Peyer's patch (tissue), 4 donors: ENCODE measurements around the gene FAM83E. TPM values are rescaled to one million over a fixed set of nuclear protein-coding genes. Genes with fewer than 3 reads are reported as not detected.

Source experiments
- DNase-seq, 3 donors: peaks; one replicate each; pipeline ENCODE4 v3.0.0-alpha.2; 2017 to 2019
- H3K27ac ChIP-seq, 4 donors: fragments of 200-600 bp; sonication (generic); one replicate each; pipeline ENCODE4 v1.5.1; 2016 to 2019
- H3K27me3 ChIP-seq, 2 donors: fragments of 200-600 bp; sonication (generic); one replicate each; pipeline ENCODE4 v1.5.1; 2019
- H3K36me3 ChIP-seq, 3 donors: fragments of 200-600 bp; sonication (generic); one replicate each; pipeline ENCODE4 v1.5.1; 2016 to 2019
- H3K4me1 ChIP-seq, 4 donors: fragments of 200-600 bp; sonication (generic); one replicate each; pipeline ENCODE4 v1.5.1; 2016 to 2019
- H3K4me3 ChIP-seq, 4 donors: fragments of 200-600 bp; sonication (generic); 1 replicate in 3 of 4; 2 replicates in 1 of 4; pipeline ENCODE4 v1.5.1; 2016 to 2019; ENCODE audit warnings: mild to moderate bottlenecking in 1 of 4
- H3K9me3 ChIP-seq, 4 donors: fragments of 200-600 bp; sonication (generic); one replicate each; pipeline ENCODE4 v1.5.1; 2016 to 2019; ENCODE audit warnings: mild to moderate bottlenecking in 1 of 4
- POLR2A ChIP-seq, 2 donors: fragments of 450-650 bp; IDR thresholded peaks; one replicate each; pipeline ENCODE4 v1.5.1; 2017; ENCODE audit warnings: antibody characterized with exemption in 2 of 2, mild to moderate bottlenecking in 2 of 2, moderate library complexity in 2 of 2
- total RNA-seq, 4 donors: library from RNA; depleted of rRNA; stranded (reverse); fragments of >200 nt; gene quantifications; one replicate each; pipeline ENCODE4 v1.1.0, GENCODE V29; 2016
- TF ChIP-seq, protein P1 (sequence below), 6 experiments: fragments of 450-650 bp in 4 of 6; fragments of 200-600 bp in 2 of 6; sonication (generic) in 1 of 6; IDR thresholded peaks; one replicate each; pipeline ENCODE4 v1.5.1; 2017 to 2019; ENCODE audit warnings: antibody characterized with exemption in 6 of 6, mild to moderate bottlenecking in 3 of 6, moderate library complexity in 1 of 6

FAM83E gene
- total RNA-seq, 4 donors from 2014 or later = 58.6 to 203 (median 130) TPM

DNA sequence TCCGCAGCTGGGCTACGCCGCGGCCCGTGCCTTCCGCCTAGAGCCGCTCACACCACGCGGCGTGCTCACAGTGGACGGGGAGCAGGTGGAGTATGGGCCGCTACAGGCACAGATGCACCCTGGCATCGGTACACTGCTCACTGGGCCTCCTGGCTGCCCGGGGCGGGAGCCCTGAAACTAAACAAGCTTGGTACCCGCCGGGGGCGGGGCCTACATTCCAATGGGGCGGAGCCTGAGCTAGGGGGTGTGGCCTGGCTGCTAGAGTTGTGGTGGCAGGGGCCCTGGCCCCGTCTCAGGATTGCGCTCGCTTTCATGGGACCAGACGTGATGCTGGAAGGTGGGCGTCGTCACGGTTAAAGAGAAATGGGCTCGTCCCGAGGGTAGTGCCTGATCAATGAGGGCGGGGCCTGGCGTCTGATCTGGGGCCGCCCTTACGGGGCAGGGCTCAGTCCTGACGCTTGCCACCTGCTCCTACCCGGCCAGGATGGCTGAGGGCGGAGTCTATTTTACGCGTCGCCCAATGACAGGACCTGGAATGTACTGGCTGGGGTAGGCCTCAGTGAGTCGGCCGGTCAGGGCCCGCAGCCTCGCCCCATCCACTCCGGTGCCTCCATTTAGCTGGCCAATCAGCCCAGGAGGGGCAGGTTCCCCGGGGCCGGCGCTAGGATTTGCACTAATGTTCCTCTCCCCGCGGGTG, 14.9 kb upstream of the FAM83E start:
- Histone ChIP-seq H3K27ac (peak overlapping the region; percentile 55 to 91 (median 76)), H3K36me3 (peaks cover 0 to 30% (median 0%) of the 10 kb centered on the region in 3 donors), H3K4me3 (peak overlapping the region in 2 of 4 donors; percentile 15 to 23), H3K4me1 (peaks cover 3 to 84% (median 15%) of the 10 kb centered on the region in 4 donors), H3K27me3 (no peaks in the 10 kb centered on the region), H3K9me3 (no peaks in the 10 kb centered on the region)
- TF ChIP-seq, protein P1, sequence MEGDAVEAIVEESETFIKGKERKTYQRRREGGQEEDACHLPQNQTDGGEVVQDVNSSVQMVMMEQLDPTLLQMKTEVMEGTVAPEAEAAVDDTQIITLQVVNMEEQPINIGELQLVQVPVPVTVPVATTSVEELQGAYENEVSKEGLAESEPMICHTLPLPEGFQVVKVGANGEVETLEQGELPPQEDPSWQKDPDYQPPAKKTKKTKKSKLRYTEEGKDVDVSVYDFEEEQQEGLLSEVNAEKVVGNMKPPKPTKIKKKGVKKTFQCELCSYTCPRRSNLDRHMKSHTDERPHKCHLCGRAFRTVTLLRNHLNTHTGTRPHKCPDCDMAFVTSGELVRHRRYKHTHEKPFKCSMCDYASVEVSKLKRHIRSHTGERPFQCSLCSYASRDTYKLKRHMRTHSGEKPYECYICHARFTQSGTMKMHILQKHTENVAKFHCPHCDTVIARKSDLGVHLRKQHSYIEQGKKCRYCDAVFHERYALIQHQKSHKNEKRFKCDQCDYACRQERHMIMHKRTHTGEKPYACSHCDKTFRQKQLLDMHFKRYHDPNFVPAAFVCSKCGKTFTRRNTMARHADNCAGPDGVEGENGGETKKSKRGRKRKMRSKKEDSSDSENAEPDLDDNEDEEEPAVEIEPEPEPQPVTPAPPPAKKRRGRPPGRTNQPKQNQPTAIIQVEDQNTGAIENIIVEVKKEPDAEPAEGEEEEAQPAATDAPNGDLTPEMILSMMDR (IDR thresholded peaks at IDR 0.05) = no peak
- peak; percentile 38 to 79 for TF ChIP-seq POLR2A (IDR thresholded peaks at IDR 0.05)
- peak in 2 of 3 donors; percentile 93 to 94 for DNase-seq

DNA sequence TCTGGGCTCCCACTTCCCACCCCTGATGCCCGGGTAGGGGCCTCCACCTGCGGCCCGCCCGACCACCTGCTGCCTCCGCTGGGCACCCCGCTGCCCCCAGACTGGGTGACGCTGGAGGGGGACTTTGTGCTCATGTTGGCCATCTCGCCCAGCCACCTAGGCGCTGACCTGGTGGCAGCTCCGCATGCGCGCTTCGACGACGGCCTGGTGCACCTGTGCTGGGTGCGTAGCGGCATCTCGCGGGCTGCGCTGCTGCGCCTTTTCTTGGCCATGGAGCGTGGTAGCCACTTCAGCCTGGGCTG, 14.4 kb upstream of the FAM83E start:
- DNase-seq = no peak
- peaks cover 5 to 86% (median 13%) of the 10 kb centered on the region in 4 donors for H3K4me1 ChIP-seq

GRCh38 chr19:48628486-48629296, 13.8 kb upstream of the FAM83E start:
- peak overlapping the region in 2 of 4 donors; percentile 89 to 91 for H3K27ac ChIP-seq
- no peak overlapping the region for H3K4me3 ChIP-seq
- TF ChIP-seq POLR2A (IDR thresholded peaks at IDR 0.05) = no peak
- peaks cover 0 to 30% (median 0%) of the 10 kb centered on the region in 3 donors for H3K36me3 ChIP-seq
- H3K9me3 ChIP-seq = no peaks in the 10 kb centered on the region
- H3K27me3 ChIP-seq = no peaks in the 10 kb centered on the region
- DNase-seq = no peak
- peaks cover 2 to 82% (median 12%) of the 10 kb centered on the region in 4 donors for H3K4me1 ChIP-seq

More for the DNA sequence above, 14.4 kb upstream of the FAM83E start:
- Histone ChIP-seq H3K4me3 (no peak overlapping the region), H3K9me3 (no peaks in the 10 kb centered on the region), H3K27me3 (no peaks in the 10 kb centered on the region), H3K27ac (peak overlapping the region in 3 of 4 donors; percentile 62 to 91 (median 89)), H3K36me3 (peaks cover 0 to 30% (median 0%) of the 10 kb centered on the region in 3 donors)
- no peak for TF ChIP-seq POLR2A (IDR thresholded peaks at IDR 0.05)
- TF ChIP-seq, protein P1 (IDR thresholded peaks at IDR 0.05) = no peak

DNA sequence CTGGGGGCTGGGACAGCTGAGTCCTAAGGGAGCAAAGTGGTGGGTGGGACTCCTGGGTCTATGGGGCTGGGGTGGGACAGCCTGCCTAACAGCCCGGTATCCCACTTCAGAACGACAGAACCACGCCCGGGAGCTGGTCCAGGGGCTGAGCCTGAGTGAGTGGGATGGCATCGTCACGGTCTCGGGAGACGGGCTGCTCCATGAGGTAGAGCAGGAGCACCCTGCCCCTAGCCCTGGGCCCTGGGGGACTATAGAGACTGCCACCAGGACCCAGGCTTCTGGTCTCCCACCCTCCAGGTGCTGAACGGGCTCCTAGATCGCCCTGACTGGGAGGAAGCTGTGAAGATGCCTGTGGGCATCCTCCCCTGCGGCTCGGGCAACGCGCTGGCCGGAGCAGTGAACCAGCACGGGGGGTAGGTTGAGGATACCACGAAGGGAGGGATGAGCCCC, 13.0 kb upstream of the FAM83E start:
- Histone ChIP-seq H3K36me3 (peaks cover 0 to 30% (median 0%) of the 10 kb centered on the region in 3 donors), H3K27ac (peak overlapping the region in 3 of 4 donors; percentile 87 to 91 (median 88)), H3K4me1 (peaks cover 0 to 82% (median 15%) of the 10 kb centered on the region in 4 donors), H3K27me3 (no peaks in the 10 kb centered on the region), H3K9me3 (no peaks in the 10 kb centered on the region), H3K4me3 (no peak overlapping the region)
- TF ChIP-seq POLR2A (IDR thresholded peaks at IDR 0.05) = no peak
- TF ChIP-seq, protein P1 (IDR thresholded peaks at IDR 0.05) = no peak
- no peak for DNase-seq

DNA sequence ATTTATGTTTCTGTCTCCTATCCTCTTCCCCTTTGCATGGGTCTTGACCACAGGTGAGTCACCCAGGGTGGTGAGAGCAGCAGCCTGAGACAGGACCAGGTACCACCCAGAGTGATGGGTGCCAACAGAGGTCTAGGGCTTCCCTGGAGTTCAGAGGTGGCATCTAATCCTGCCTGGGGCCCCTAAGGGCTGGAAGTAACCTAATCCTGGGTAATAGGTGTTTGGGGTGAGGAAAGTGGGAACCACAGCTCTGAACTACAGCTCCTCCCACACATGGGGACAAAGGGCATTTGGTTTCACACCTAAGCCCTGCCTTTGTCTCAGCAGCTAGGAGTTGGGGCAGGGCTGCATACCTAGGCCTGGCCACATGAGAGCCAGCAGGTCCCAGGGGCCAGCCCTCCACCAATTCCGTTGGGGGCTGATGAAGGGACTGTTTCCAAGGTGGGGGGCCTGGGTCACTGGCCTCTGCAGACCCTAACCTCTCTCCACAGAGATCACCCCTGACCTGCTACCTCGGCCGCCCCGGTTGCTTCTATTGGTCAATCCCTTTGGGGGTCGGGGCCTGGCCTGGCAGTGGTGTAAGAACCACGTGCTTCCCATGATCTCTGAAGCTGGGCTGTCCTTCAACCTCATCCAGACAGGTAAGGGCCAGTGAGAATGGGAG, 12.5 kb upstream of the FAM83E start:
- DNase-seq = peak in 2 of 3 donors; percentile 77 to 78
- Histone ChIP-seq H3K4me1 (peaks cover 0 to 78% (median 12%) of the 10 kb centered on the region in 4 donors), H3K27me3 (no peaks in the 10 kb centered on the region), H3K27ac (peak overlapping the region in 3 of 4 donors; percentile 87 to 91 (median 88)), H3K4me3 (peak overlapping the region in 1 of 4 donors; percentile 23), H3K36me3 (peaks cover 0 to 29% (median 0%) of the 10 kb centered on the region in 3 donors), H3K9me3 (no peaks in the 10 kb centered on the region)
- TF ChIP-seq, protein P1 (IDR thresholded peaks at IDR 0.05) = no peak
- TF ChIP-seq POLR2A (IDR thresholded peaks at IDR 0.05) = peak; percentile 19 to 63
